ENCODE results near the gene MAPK8.
"Not testable (repeated sequence)": the region's sequence is repeated elsewhere in the genome, so short reads cannot be mapped to it uniquely, and the experiment has no call there.

MAPK8 gene

DNA sequence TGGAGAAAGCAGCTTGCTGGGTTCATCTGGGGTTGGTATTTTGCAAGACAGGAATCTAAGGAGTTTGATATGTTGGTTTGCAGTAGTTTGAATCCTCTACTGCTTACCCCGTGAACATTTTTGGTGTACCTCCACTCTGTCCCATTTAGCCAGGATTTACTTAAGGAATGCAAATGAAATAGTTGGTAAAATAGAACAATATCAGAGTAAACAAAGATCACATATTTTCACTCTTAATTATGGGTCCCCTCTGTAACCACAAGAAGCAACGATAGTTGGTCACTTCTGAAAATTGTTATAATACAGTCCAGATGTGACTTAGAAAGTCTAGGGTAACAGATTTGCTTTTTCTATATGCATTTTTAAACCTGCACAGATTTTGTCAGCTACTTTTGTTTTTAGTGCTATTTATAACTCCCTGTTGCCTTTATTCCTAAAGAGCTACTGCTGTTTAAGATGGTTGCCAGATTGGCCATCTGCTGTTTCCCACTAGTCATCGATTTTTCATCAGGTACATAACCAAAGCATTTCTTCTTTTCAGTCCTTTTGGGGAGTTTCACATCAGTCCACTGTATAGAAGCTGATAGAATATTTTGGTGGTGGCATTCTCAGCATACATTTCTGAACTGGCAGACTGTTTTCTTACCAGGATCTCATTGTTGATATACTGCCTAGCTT is 37.6 kb downstream of the MAPK8 start:
- H3K9ac ChIP-seq (ENCODE audit: low read depth, low read length): no peak overlapping the region
- no peak overlapping the region for H3K4me3 ChIP-seq (ENCODE audit: low read depth, low read length)
- H3K27me3 ChIP-seq (ENCODE audit: control insufficient read depth, insufficient read depth, low read length): no peaks in the 10 kb centered on the region
- H3K9me3 ChIP-seq (ENCODE audit: control insufficient read depth, insufficient read depth, low read length): no peaks in the 10 kb centered on the region
- H3K36me3 ChIP-seq (ENCODE audit: control insufficient read depth, insufficient read depth, low read length): no peaks in the 10 kb centered on the region
- H3K4me1 ChIP-seq (ENCODE audit: control insufficient read depth, insufficient read depth, low read length): peaks cover 5% of the 10 kb centered on the region

- H3K9ac ChIP-seq (ENCODE audit: low read depth, low read length); H3K36me3 ChIP-seq (ENCODE audit: control insufficient read depth, insufficient read depth, low read length); H3K4me3 ChIP-seq (ENCODE audit: low read depth, low read length); H3K4me1 ChIP-seq (ENCODE audit: control insufficient read depth, insufficient read depth, low read length); H3K27me3 ChIP-seq (ENCODE audit: control insufficient read depth, insufficient read depth, low read length); H3K9me3 ChIP-seq (ENCODE audit: control insufficient read depth, insufficient read depth, low read length): not testable (repeated sequence)
Measured at GRCh38 chr10:48346248-48346647, 39.8 kb downstream of the MAPK8 start.

DNA sequence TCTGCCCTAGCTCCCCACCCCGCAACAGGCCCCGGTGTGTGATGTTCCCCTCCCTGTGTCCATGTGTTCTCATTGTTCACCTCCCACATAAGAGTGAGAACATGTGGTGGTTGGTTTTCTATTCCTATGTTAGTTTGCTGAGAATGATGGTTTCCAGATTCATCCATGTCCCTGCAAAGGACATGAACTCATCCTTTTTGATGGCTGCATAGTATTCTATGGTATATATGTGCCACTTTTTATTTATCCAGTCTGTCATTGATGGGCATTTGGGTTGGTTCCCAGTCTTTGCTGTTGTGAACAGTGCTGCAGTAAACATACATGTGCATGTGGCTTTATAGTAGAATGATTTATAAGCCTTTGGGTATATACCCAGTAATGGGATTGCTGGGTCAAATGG is 41.1 kb downstream of the MAPK8 start:
- H3K4me3 ChIP-seq (ENCODE audit: low read depth, low read length); H3K9me3 ChIP-seq (ENCODE audit: control insufficient read depth, insufficient read depth, low read length); H3K36me3 ChIP-seq (ENCODE audit: control insufficient read depth, insufficient read depth, low read length); H3K9ac ChIP-seq (ENCODE audit: low read depth, low read length); H3K27me3 ChIP-seq (ENCODE audit: control insufficient read depth, insufficient read depth, low read length); H3K4me1 ChIP-seq (ENCODE audit: control insufficient read depth, insufficient read depth, low read length): not testable (repeated sequence)

DNA sequence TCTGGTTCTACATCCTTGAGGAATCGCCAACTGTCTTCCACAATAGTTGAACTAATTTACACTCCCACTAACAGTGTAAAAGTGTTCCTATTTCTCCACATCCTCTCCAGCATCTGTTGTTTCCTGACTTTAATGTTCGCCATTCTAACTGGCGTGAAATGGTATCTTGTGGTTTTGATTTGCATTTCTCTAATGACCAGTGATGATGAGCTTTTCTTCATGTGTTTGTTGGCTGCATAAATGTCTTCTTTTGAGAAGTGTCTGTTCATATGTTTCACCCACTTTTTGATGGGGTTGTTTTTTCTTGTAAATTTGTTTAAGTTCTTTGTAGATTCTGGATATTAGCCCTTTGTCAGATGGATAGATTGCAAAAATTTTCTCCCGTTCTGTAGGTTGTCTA is 41.5 kb downstream of the MAPK8 start:
- not testable (repeated sequence) for H3K9ac ChIP-seq (ENCODE audit: low read depth, low read length); H3K4me1 ChIP-seq (ENCODE audit: control insufficient read depth, insufficient read depth, low read length); H3K9me3 ChIP-seq (ENCODE audit: control insufficient read depth, insufficient read depth, low read length); H3K27me3 ChIP-seq (ENCODE audit: control insufficient read depth, insufficient read depth, low read length); H3K36me3 ChIP-seq (ENCODE audit: control insufficient read depth, insufficient read depth, low read length); H3K4me3 ChIP-seq (ENCODE audit: low read depth, low read length)

- H3K9me3 ChIP-seq (ENCODE audit: control insufficient read depth, insufficient read depth, low read length): no peaks in the 10 kb centered on the region
- no peak overlapping the region for H3K9ac ChIP-seq (ENCODE audit: low read depth, low read length)
- no peak overlapping the region for H3K4me3 ChIP-seq (ENCODE audit: low read depth, low read length)
- H3K4me1 ChIP-seq (ENCODE audit: control insufficient read depth, insufficient read depth, low read length): no peaks in the 10 kb centered on the region
- H3K36me3 ChIP-seq (ENCODE audit: control insufficient read depth, insufficient read depth, low read length): no peaks in the 10 kb centered on the region
- no peaks in the 10 kb centered on the region for H3K27me3 ChIP-seq (ENCODE audit: control insufficient read depth, insufficient read depth, low read length)
Measured at GRCh38 chr10:48353246-48353645, 46.8 kb downstream of the MAPK8 start.

DNA sequence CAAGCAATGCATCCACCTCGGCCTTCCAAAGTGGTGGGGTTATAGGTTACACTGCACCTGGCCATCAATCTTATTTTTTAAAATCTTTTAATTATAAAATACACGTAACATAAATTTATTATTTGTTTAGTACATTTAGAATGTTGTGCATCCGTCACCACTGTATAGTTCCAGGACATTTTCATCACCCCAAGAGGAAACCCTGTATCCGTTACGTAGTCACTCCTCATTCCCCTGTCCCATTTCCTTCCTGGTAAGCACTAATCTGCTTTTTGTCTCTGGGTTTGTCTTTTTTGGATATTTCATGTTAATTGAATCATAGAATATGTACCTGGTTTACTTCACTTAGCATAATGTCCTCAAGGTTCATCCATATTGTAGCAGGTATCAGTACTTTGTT is 51.2 kb downstream of the MAPK8 start:
- H3K36me3 ChIP-seq (ENCODE audit: control insufficient read depth, insufficient read depth, low read length): no peaks in the 10 kb centered on the region
- no peak overlapping the region for H3K4me3 ChIP-seq (ENCODE audit: low read depth, low read length)
- H3K9me3 ChIP-seq (ENCODE audit: control insufficient read depth, insufficient read depth, low read length): no peaks in the 10 kb centered on the region
- H3K9ac ChIP-seq (ENCODE audit: low read depth, low read length): no peak overlapping the region
- no peaks in the 10 kb centered on the region for H3K27me3 ChIP-seq (ENCODE audit: control insufficient read depth, insufficient read depth, low read length)
- H3K4me1 ChIP-seq (ENCODE audit: control insufficient read depth, insufficient read depth, low read length): no peaks in the 10 kb centered on the region

- Histone ChIP-seq H3K36me3 (ENCODE audit: control insufficient read depth, insufficient read depth, low read length) (no peaks in the 10 kb centered on the region), H3K4me1 (ENCODE audit: control insufficient read depth, insufficient read depth, low read length) (no peaks in the 10 kb centered on the region), H3K27me3 (ENCODE audit: control insufficient read depth, insufficient read depth, low read length) (no peaks in the 10 kb centered on the region), H3K4me3 (ENCODE audit: low read depth, low read length) (no peak overlapping the region), H3K9ac (ENCODE audit: low read depth, low read length) (no peak overlapping the region), H3K9me3 (ENCODE audit: control insufficient read depth, insufficient read depth, low read length) (no peaks in the 10 kb centered on the region)
Measured at GRCh38 chr10:48358162-48358561, 51.7 kb downstream of the MAPK8 start.

DNA sequence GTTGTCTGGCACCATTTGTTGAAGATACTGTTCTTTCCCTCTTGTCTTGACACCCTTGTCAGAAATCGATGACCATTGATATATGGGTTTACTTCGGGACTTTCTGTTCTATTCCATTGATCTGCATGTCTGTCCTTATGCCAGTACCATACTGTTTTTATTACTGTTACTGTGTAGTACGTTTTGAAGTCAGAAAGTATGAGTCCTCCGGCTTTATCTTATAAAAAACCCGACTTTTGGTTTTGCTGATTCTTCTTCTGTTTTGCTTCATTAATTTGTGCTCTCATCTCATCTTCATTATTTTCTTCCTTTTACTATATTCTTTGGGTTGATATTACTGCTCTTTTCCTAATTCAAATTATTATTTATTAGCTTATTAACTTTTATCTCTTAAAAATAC is 52.4 kb downstream of the MAPK8 start:
- no peak overlapping the region for H3K9ac ChIP-seq (ENCODE audit: low read depth, low read length)
- no peaks in the 10 kb centered on the region for H3K36me3 ChIP-seq (ENCODE audit: control insufficient read depth, insufficient read depth, low read length)
- H3K4me1 ChIP-seq (ENCODE audit: control insufficient read depth, insufficient read depth, low read length): no peaks in the 10 kb centered on the region
- no peak overlapping the region for H3K4me3 ChIP-seq (ENCODE audit: low read depth, low read length)
- H3K9me3 ChIP-seq (ENCODE audit: control insufficient read depth, insufficient read depth, low read length): no peaks in the 10 kb centered on the region
- no peaks in the 10 kb centered on the region for H3K27me3 ChIP-seq (ENCODE audit: control insufficient read depth, insufficient read depth, low read length)

DNA sequence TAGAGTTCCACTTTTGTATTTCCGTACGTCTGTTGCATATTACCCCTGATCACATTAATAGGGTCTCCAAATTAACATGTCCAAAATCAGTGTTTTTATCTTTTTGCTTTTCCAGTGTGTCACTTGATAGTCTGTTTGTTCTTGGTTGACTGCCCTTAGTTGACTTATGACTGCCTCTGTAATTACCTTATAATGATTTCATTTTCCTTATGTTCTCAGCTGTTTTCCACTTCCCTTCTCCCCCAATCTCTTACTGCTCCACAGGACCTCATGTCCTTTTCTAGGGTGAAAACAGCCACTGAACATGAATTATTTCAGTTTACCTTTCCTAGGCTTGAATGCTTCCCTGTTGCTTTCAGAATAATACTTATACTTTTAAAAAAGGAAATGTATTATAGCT is 54.7 kb downstream of the MAPK8 start:
- Histone ChIP-seq H3K36me3 (ENCODE audit: control insufficient read depth, insufficient read depth, low read length) (no peaks in the 10 kb centered on the region), H3K9me3 (ENCODE audit: control insufficient read depth, insufficient read depth, low read length) (no peaks in the 10 kb centered on the region), H3K9ac (ENCODE audit: low read depth, low read length) (no peak overlapping the region), H3K4me3 (ENCODE audit: low read depth, low read length) (no peak overlapping the region), H3K27me3 (ENCODE audit: control insufficient read depth, insufficient read depth, low read length) (no peaks in the 10 kb centered on the region), H3K4me1 (ENCODE audit: control insufficient read depth, insufficient read depth, low read length) (no peaks in the 10 kb centered on the region)

- Histone ChIP-seq H3K36me3 (ENCODE audit: control insufficient read depth, insufficient read depth, low read length) (no peaks in the 10 kb centered on the region), H3K4me1 (ENCODE audit: control insufficient read depth, insufficient read depth, low read length) (no peaks in the 10 kb centered on the region), H3K9me3 (ENCODE audit: control insufficient read depth, insufficient read depth, low read length) (no peaks in the 10 kb centered on the region), H3K9ac (ENCODE audit: low read depth, low read length) (no peak overlapping the region), H3K27me3 (ENCODE audit: control insufficient read depth, insufficient read depth, low read length) (no peaks in the 10 kb centered on the region), H3K4me3 (ENCODE audit: low read depth, low read length) (no peak overlapping the region)
Measured at GRCh38 chr10:48363617-48364355, 57.3 kb downstream of the MAPK8 start.

- H3K4me3 ChIP-seq (ENCODE audit: low read depth, low read length): no peak overlapping the region
- no peaks in the 10 kb centered on the region for H3K36me3 ChIP-seq (ENCODE audit: control insufficient read depth, insufficient read depth, low read length)
- no peaks in the 10 kb centered on the region for H3K27me3 ChIP-seq (ENCODE audit: control insufficient read depth, insufficient read depth, low read length)
- no peak overlapping the region for H3K9ac ChIP-seq (ENCODE audit: low read depth, low read length)
- no peaks in the 10 kb centered on the region for H3K9me3 ChIP-seq (ENCODE audit: control insufficient read depth, insufficient read depth, low read length)
- no peaks in the 10 kb centered on the region for H3K4me1 ChIP-seq (ENCODE audit: control insufficient read depth, insufficient read depth, low read length)
Measured at GRCh38 chr10:48364659-48365405, 58.4 kb downstream of the MAPK8 start.

DNA sequence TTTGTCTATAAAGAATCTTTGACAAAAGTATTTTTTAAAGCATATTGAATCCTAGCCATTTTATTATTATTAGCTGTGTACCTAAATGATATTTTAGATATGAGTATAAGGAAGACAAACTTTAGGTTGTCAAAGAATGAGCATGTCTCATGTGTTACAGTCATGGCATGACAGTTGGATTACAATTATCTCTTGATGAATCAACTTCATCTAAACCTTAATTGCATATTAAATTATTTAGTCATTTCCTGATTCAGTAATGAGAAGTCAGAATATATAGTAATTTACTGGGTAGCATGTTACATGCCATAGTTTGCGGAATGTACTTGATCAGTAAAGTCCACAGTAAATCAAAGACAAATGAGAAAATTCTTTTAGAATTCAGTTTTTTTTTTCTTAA is 59.2 kb downstream of the MAPK8 start:
- Histone ChIP-seq H3K4me3 (ENCODE audit: low read depth, low read length) (no peak overlapping the region), H3K27me3 (ENCODE audit: control insufficient read depth, insufficient read depth, low read length) (no peaks in the 10 kb centered on the region), H3K9ac (ENCODE audit: low read depth, low read length) (no peak overlapping the region), H3K4me1 (ENCODE audit: control insufficient read depth, insufficient read depth, low read length) (no peaks in the 10 kb centered on the region), H3K36me3 (ENCODE audit: control insufficient read depth, insufficient read depth, low read length) (no peaks in the 10 kb centered on the region), H3K9me3 (ENCODE audit: control insufficient read depth, insufficient read depth, low read length) (no peaks in the 10 kb centered on the region)
